Ramos (cell line): ENCODE results near the gene SORCS1.

ENCODE experiments used
- in situ Hi-C: fragments of 300-500 bp; cut with MboI; formaldehyde crosslinking; loops from one replicate; pipeline ENCODE4 v1.14.3; 2022; ENCODE audit warnings: low sequenced_read_pairs; ENCODE audit not compliant: unreplicated experiment

Gene SORCS1

GRCh38 chr10:107163881-107164861, at the start of gene SORCS1:
TSS of gene SORCS1 (minus strand) at chr10:107164706.
- in situ Hi-C loops, result no loop called here

GRCh38 chr10:107214261-107214660, 49.8 kb upstream of the SORCS1 start:
- in situ Hi-C loops, result no loop called here

GRCh38 chr10:107213861-107214260, 49.4 kb upstream of the SORCS1 start:
- in situ Hi-C loops, result no loop called here

GRCh38 chr10:107206833-107207232, 42.3 kb upstream of the SORCS1 start:
- in situ Hi-C loops, result no loop called here

GRCh38 chr10:107169516-107169915, 5.0 kb upstream of the SORCS1 start:
- in situ Hi-C loops, result no loop called here

- in situ Hi-C loops, result no loop called here
Observed at GRCh38 chr10:107168738-107169137, 4.2 kb upstream of the SORCS1 start.

- in situ Hi-C loops, result no loop called here
Observed at GRCh38 chr10:107166403-107166802, 1.9 kb upstream of the SORCS1 start.

GRCh38 chr10:107164992-107165391, 486 bp upstream of the SORCS1 start:
- in situ Hi-C loops, result no loop called here

- in situ Hi-C loops, result no loop called here
Observed at GRCh38 chr10:107163076-107163855, 1.2 kb downstream of the SORCS1 start.

- in situ Hi-C loops, result no loop called here
Observed at GRCh38 chr10:107160866-107161265, 3.6 kb downstream of the SORCS1 start.

- in situ Hi-C loops, result no loop called here
Observed at GRCh38 chr10:107159871-107160270, 4.6 kb downstream of the SORCS1 start.

- in situ Hi-C loops, result no loop called here
Observed at GRCh38 chr10:107157071-107157470, 7.4 kb downstream of the SORCS1 start.

- in situ Hi-C loops, result no loop called here
Observed at GRCh38 chr10:107152087-107152486, 12.4 kb downstream of the SORCS1 start.

- in situ Hi-C loops, result no loop called here
Observed at GRCh38 chr10:107148906-107149305, 15.6 kb downstream of the SORCS1 start.

- in situ Hi-C loops, result no loop called here
Observed at GRCh38 chr10:107144490-107144889, 20.0 kb downstream of the SORCS1 start.

- in situ Hi-C loops, result no loop called here
Observed at GRCh38 chr10:107141524-107142061, 22.9 kb downstream of the SORCS1 start.

- in situ Hi-C loops, result no loop called here
Observed at GRCh38 chr10:107139237-107139636, 25.3 kb downstream of the SORCS1 start.

- in situ Hi-C loops, result no loop called here
Observed at GRCh38 chr10:107133656-107134055, 30.9 kb downstream of the SORCS1 start.

- in situ Hi-C loops, result no loop called here
Observed at GRCh38 chr10:107129000-107129399, 35.5 kb downstream of the SORCS1 start.

GRCh38 chr10:107126512-107127065, 37.9 kb downstream of the SORCS1 start:
- in situ Hi-C loops, result no loop called here

- in situ Hi-C loops, result no loop called here
Observed at GRCh38 chr10:107122703-107123102, 41.8 kb downstream of the SORCS1 start.
